ENCODE results near the gene PRR5L. TPM values are rescaled to one million over a fixed set of nuclear protein-coding genes. Genes with fewer than 3 reads are reported as not detected.
A peak's percentile ranks its signal among the peaks of the same experiment; 100 is the strongest.

PRR5L gene
- total RNA-seq, 1 donor from 2014 or later, result 5.7 TPM

- DNase-seq (ENCODE audit: low spot score in 2 of 2) (no peak), FAIRE-seq (no peak)
Observed at GRCh38 chr11:36453678-36454077, 157.6 kb downstream of the PRR5L start.

DNA sequence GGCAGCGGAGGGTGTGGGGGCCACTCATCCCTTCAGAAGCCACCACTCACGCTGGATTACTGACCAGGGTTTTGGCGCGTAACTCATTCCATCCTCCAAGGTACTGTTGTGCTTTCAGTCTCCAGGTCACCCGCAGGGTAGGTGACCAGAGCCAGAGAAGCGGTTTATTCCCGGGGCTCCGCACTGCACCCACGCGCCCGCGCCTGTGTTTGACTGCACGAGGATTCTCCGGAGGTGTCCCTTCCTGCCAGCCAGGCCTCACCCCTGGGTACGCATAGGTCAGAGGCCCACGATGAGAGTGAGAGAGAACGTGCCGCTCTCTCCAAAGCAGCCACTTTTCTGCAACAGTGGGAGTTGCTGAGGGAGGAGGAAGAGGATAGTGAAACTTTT lies 158.5 kb downstream of the PRR5L start:
- DNase-seq (ENCODE audit: low spot score in 2 of 2) (no peak), FAIRE-seq (no peak)

DNA sequence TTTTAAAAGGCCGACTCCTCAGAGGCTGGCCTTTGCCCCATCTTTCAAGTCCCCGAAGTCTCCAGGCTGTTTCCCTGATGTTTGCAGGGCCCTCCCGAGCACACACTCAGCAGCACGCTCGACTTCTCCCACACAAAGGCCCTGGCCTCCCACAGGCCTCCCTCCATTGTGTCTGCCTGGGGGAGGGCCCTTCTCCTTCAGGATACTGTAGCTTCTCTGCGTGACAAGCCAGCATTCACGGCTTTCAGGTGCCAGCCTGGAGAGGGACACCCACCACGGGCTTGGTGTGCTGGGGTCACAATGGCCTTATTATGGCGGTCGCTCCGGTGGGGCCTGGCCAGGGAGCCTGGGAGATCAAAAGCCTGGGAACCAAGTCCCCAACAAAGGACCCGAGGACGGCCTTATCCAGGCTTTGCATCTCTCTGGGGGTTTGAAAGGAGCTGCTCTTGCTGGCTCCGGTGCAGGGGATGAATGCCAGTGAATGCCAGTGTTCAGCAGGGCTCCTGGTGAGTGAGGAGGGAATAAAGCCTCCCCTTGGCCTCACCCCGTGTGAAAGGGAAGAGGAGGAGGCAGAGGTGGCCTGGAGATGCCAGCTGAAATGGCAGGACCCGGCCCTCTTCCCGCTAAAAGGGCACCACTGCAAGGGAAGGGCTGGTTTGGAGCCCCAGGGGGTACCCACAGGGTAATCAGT lies 159.0 kb downstream of the PRR5L start:
- DNase-seq (ENCODE audit: low spot score in 2 of 2), result peak in 1 of 2 donors; percentile 20

GRCh38 chr11:36455658-36456111 lies 159.6 kb downstream of the PRR5L start:
- DNase-seq (ENCODE audit: low spot score in 2 of 2), result peak in 1 of 2 donors; percentile 62
- no peak for FAIRE-seq

More for the DNA sequence above, 159.0 kb downstream of the PRR5L start:
- FAIRE-seq, result no peak

DNA sequence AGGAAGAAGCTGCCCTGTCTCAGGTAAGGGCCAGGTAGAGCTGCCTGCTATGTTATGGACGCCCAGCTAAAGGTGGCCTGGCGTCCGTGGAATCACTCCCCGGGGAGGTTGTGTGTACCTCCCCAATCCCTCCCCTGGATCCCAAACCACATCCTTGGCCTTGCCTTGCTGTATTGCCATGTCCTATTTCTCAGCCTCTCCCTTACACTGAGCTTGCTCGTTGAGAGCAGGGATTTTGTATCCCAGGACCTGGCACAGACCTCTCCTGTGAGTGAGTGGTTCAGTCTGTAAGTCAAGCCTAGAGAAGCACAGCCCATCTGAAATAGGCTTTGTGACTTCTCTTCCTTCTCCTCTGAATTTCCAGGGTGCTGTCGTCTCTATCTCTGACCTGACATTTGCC lies 160.1 kb downstream of the PRR5L start:
- FAIRE-seq (no peak), DNase-seq (ENCODE audit: low spot score in 2 of 2) (no peak)

- no peak for DNase-seq (ENCODE audit: low spot score in 2 of 2)
Observed at GRCh38 chr11:36458129-36458915, 162.2 kb downstream of the PRR5L start.

DNA sequence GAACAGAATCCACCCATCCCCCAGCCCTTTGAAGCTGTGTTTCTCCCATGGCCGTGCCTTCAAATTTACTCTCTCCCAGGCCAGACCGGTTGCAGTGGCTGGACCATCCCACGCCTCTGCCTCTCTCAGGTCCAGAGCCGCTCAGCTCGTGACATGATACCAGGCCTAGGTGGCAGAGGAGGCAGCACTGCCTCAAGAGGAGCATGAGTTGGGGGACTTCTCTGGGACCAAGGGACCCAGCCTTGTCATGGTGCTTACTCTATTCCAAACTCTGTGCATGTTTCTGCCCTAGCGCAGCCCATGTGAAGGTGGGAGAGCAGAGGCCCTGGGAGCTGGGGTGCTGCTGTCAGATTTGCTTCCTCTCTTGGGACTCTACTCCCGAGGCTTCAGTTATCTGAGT lies 163.0 kb downstream of the PRR5L start:
- DNase-seq (ENCODE audit: low spot score in 2 of 2) (no peak), FAIRE-seq (no peak)

More at GRCh38 chr11:36458129-36458915, 162.2 kb downstream of the PRR5L start:
- FAIRE-seq, result no peak

GRCh38 chr11:36460220-36460619 lies 164.1 kb downstream of the PRR5L start:
- no peak for FAIRE-seq
- no peak for DNase-seq (ENCODE audit: low spot score in 2 of 2)

GRCh38 chr11:36462321-36462720 lies 166.2 kb downstream of the PRR5L start:
- DNase-seq (ENCODE audit: low spot score in 2 of 2), result no peak
- no peak for FAIRE-seq

DNA sequence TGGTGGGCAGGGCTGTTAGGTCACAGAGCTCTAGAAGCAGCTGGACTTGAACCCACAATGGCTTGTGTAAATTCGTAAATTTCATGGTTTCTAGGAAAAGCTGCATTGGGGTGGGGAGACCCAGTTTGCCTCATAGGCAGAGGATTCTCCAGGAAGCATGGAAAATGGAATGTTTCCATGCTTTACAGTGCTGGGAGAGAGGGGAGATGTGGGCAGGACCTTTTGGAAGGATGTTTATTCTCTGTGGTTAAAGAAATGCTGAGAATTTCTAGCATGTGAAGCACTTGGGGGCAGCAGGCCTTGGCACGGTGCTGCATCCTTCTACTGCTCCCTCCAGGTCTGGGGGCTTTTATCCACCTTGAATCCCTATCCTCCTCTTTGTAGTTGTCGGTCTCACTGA lies 167.7 kb downstream of the PRR5L start:
- FAIRE-seq, result no peak
- no peak for DNase-seq (ENCODE audit: low spot score in 2 of 2)

GRCh38 chr11:36464720-36465119 lies 168.6 kb downstream of the PRR5L start:
- no peak for DNase-seq (ENCODE audit: low spot score in 2 of 2)
- FAIRE-seq, result no peak

GRCh38 chr11:36465449-36466163 lies 169.5 kb downstream of the PRR5L start:
- FAIRE-seq (no peak), DNase-seq (ENCODE audit: low spot score in 2 of 2) (no peak)

DNA sequence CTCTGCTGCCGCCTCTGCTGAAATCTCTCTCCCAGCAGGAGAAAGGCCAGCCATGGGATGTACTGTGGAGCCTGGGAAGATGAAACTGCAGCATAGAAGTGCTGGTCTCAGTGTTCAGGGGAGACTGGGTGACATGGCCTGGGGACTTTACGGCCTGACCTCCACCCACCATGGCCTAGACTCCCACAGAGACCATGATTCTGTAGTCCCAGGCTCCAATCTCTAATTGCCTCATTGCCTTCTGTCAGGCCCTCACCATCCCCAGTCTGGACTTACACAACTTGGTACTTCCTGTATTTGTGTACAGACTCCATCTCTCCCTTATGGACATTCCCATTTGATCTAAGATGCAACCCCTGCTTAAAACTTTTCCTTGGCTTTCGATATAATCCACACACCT lies 170.9 kb downstream of the PRR5L start:
- no peak for DNase-seq (ENCODE audit: low spot score in 2 of 2)
- no peak for FAIRE-seq

GRCh38 chr11:36467916-36468315 lies 171.8 kb downstream of the PRR5L start:
- DNase-seq (ENCODE audit: low spot score in 2 of 2), result no peak
- FAIRE-seq, result no peak

- no peak for FAIRE-seq
Observed at GRCh38 chr11:36469063-36469462, 173.0 kb downstream of the PRR5L start.

DNA sequence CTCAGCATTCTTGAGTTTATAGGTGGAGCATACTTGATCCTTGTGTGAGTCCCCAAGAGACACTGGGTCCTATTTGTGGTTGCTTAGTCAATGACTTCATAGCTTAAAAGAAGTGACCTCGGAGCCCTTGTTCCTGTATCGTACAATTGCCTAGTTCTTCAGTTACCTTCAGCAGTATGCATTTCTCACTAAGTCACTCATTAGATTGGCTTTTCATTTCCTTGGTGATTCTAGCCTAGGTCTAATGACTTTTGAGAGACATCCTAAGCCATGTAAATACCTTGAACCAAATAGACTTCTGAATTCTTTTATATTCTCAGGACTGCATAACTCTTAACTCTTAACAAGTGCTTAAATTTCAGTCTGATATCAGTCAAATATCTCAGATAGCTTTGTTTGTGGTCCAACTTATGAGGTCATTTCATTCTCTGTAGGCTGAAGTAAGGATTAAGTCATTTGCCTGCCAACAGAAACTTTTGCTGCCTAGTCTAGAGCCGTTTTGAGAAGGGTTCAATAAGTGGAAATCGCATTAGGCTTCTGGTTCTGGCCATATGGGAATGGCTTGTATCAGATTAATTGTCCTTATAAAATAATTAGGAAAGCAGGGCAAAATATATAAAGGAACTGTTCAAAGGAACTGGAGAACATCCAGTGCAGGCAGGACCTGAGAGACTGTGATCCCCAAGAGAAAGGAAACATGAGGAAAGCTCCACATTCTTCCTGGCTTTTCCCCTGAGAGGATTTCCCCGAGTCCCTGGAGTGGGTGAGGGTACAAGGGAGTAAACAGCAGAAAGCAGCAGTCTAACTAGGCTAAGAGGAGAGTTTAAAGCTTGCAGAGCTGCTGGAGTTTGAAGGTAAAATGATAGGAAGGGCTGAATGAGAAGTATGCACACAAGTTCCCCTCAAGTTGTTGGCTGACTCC lies 174.1 kb downstream of the PRR5L start:
- DNase-seq (ENCODE audit: low spot score in 2 of 2) (no peak), FAIRE-seq (no peak)

More at GRCh38 chr11:36469063-36469462, 173.0 kb downstream of the PRR5L start:
- no peak for DNase-seq (ENCODE audit: low spot score in 2 of 2)

- DNase-seq (ENCODE audit: low spot score in 2 of 2) (no peak), FAIRE-seq (no peak)
Observed at GRCh38 chr11:36471577-36471976, 175.5 kb downstream of the PRR5L start.

DNA sequence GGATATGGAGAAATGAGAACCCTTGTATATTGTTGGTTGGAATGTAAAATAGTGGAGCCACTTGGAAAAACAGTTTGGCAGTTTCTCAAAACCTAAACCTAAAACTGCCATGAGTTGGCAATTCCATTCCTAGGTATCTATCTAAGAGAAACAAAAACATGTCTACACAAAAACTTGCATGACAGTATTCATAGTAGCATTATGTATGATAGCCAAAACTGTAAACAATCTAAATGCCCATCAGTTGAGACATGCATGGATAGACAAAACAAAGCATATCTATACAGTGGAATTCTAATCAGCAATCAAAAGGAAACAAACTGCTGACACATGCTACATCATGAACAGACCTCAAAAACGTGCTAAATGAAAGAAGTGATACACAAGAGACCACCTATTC lies 179.1 kb downstream of the PRR5L start:
- no peak for DNase-seq (ENCODE audit: low spot score in 2 of 2)
- no peak for FAIRE-seq

GRCh38 chr11:36478700-36479329 lies 182.7 kb downstream of the PRR5L start:
- FAIRE-seq (peak; percentile 79), DNase-seq (ENCODE audit: low spot score in 2 of 2) (peak; percentile 19 to 40)

- no peak for DNase-seq (ENCODE audit: low spot score in 2 of 2)
- no peak for FAIRE-seq
Observed at GRCh38 chr11:36480833-36481232, 184.7 kb downstream of the PRR5L start.

Measured in frontal cortex (tissue), 4 donors.